GM18870 (cell line): Measurements from ENCODE around the gene UNC79.

Source experiments
- ATAC-seq: cut with Tn5 transposase; IDR thresholded peaks from one replicate; pipeline ENCODE4 v1.9.1; 2021; ENCODE audit warnings: moderate library complexity; ENCODE audit not compliant: unreplicated experiment

The UNC79 gene

GRCh38 chr14:93745603-93746273 is 315.0 kb downstream of the UNC79 start:
- no peak for ATAC-seq

- ATAC-seq, result no peak
These were observed 316.4 kb downstream of the UNC79 start for GRCh38 chr14:93747102-93747501.

GRCh38 chr14:93747560-93747959 is 316.8 kb downstream of the UNC79 start:
- no peak for ATAC-seq

GRCh38 chr14:93748208-93749075 is 317.7 kb downstream of the UNC79 start:
- no peak for ATAC-seq

- ATAC-seq, result no peak
These were observed 318.3 kb downstream of the UNC79 start for GRCh38 chr14:93749076-93749420.

GRCh38 chr14:93751946-93752655 is 321.4 kb downstream of the UNC79 start:
- ATAC-seq, result no peak

GRCh38 chr14:93752980-93753561 is 322.3 kb downstream of the UNC79 start:
- ATAC-seq, result no peak

GRCh38 chr14:93753647-93754046 is 322.9 kb downstream of the UNC79 start:
- ATAC-seq, result no peak

GRCh38 chr14:93757206-93757605 is 326.5 kb downstream of the UNC79 start:
- ATAC-seq, result no peak
